ENCODE results near the gene RNF26.

Gene RNF26

DNA sequence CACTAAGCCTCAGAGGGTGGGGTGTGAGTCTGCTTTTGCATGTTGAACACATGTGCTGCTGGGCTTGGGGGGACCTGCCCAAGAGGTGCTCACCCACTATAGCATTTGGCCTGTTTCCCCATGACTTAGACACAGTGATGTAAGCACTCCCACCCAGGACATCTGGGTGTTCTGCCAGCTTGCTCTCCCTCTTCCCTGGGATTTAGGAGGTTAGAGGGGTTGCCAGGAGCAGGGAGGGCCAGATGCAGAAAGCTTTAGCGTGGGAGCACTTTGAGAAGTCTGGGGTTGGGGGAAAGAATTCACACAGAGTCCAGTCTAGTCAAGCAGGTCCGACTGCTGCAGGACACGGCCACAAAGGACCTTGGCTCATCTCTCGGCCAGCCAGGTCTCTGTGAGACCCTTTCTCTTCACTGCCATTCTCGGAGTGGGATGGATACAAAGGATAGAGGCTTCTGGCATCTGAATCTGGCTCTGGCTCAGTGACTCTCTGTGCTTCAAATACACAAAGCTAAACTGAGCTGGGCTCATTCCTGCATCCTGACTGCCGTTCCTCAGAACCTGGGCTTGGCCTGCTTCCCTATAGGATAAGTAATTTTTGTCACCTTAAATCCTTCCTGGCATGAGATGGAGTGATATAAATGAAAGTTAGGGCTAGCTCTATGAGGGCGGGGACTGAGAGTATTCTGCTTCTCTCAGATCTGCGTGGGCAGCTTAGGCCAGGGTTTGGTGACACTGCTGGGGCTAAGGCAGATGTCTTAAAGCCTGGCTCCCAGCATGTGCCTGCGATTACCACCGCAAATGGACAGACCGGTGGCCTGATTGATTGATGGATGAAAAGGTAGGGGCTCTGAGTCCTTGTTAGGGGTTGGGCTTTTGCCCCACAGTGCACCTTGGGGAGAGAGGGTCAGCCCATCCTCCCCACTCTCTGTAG, 32.6 kb downstream of the RNF26 start:
- TF ChIP-seq TAF1 (IDR thresholded peaks at IDR 0.05; ENCODE audit: low read depth, low read length), result no peak
- TF ChIP-seq POLR2AphosphoS5 (IDR thresholded peaks at IDR 0.05; ENCODE audit: low read depth, low read length), result no peak
- FAIRE-seq (no peak), DNase-seq (ENCODE audit: insufficient read length, low spot score) (no peak)

DNA sequence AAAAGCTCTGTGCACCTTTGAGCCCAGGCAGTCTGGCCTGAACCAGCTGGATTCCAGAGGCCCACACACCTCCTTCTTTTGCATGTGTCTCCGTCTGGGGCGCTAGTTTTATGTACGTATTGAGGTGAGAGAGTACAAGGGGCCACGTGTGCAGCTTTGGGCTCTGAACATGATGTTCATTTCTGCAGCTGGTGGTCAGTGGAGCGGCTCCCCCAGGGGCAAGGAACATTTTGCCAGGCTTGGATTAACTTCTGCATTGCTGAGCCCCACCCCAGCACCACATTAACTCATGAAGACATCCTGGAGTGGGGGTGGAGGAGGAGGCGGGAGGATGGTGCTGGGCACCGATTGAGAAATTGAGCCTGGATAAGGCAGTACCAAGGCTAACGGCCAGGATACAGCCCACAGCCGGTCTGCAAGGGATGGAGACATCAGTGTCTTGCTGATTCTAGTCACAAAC, 33.4 kb downstream of the RNF26 start:
- no peak for FAIRE-seq
- TF ChIP-seq TAF1 (IDR thresholded peaks at IDR 0.05; ENCODE audit: low read depth, low read length) (no peak), POLR2A (IDR thresholded peaks at IDR 0.05; ENCODE audit: low read depth, low read length) (no peak), POU2F2 (IDR thresholded peaks at IDR 0.05; ENCODE audit: low read depth, low read length) (no peak), PAX5 (IDR thresholded peaks at IDR 0.05; ENCODE audit: insufficient read depth, low read length, severe bottlenecking) (no peak), POLR2AphosphoS5 (IDR thresholded peaks at IDR 0.05; ENCODE audit: low read depth, low read length) (no peak), SPI1 (IDR thresholded peaks at IDR 0.05; ENCODE audit: low read depth, low read length) (no peak)
- DNase-seq (ENCODE audit: insufficient read length, low spot score), result no peak

DNA sequence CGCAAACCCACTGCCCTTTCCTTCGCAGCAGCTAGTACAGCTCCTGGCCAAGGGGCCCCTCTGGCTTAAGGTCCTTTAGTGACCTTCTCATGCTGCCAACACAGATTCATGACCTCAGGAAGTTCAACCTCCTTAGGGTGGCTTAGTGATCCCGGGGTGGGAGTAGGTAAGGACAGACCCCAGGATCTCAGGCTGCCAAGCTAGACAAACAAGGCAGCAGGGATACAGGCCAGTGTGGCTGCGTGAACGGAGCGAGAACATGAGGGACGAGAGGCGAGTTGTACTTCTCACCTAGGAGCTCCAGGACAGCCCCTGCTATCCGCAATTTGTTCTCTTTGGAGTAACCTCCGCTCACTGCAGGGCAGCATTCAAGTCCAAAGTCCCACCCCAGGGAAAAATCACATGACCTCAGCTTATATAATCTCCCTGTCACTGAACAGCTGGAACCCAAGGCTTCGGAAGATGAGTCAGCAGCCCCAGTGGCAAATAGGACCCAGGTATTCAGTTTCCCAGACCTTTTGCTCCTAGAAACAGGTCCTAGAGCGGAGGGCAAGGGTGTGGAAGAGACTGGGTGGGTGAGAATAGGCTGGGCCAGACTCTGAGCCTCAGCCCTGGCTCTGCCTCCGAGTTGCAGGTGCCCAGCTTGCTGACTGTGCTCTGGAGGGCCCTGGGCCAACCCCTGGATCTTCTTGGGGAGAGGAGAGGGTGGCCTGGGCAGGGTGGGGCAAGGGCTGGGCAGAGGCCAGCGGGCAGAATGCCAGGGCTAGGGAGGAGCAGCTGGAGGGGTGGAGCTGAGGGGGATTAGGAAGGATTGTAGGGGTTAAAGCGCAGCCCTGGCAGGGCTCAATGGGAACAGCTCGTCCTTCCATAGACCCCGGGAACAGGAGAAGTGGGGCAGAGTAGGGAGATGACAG, 34.1 kb downstream of the RNF26 start:
- TF ChIP-seq SPI1 (IDR thresholded peaks at IDR 0.05; ENCODE audit: low read depth, low read length), result no peak
- no peak for TF ChIP-seq POLR2AphosphoS5 (IDR thresholded peaks at IDR 0.05; ENCODE audit: low read depth, low read length)
- no peak for TF ChIP-seq POLR2A (IDR thresholded peaks at IDR 0.05; ENCODE audit: low read depth, low read length)
- TF ChIP-seq TAF1 (IDR thresholded peaks at IDR 0.05; ENCODE audit: low read depth, low read length), result no peak
- no peak for TF ChIP-seq PAX5 (IDR thresholded peaks at IDR 0.05; ENCODE audit: insufficient read depth, low read length, severe bottlenecking)
- TF ChIP-seq POU2F2 (IDR thresholded peaks at IDR 0.05; ENCODE audit: low read depth, low read length), result no peak
- FAIRE-seq (no peak), DNase-seq (ENCODE audit: insufficient read length, low spot score) (no peak)

DNA sequence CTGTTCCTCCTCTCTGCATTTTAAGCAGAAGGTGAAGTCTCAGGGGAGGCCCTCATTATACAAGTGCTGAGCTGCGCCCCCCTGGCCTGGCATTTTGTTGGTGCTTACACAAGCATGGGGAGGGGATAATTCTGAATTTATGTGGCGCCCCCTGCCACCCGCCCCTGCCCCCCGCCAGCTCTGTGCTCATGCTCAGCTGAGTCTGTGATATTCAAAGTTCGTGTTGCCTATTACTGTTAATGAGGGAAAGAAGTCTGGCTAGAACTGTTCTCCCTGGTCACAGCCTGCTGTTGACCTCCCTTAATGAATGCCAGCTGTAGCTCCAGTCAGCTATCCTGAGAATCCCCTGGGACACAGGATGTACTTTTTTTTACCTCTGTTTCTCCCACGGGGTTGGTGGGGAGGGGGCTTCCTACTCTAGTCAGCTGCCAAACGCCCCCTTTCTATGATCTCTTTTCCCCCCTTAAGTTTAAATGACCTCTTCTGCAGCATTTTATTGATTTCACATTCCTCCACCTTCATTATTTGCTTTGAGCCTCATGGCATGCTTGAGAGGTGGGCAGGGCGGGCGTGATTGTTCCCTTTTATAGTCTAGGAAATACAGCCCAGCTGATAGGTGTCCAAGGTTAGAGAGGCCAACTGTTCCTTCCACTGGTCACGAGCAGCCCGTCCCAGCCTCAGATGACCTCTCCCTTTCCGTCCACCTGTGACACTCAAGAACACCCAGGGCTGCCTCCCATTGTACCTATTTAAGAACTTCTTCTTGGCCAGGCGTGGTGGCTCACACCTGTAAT, 35.0 kb downstream of the RNF26 start:
- DNase-seq (ENCODE audit: insufficient read length, low spot score), result no peak
- no peak for TF ChIP-seq POU2F2 (IDR thresholded peaks at IDR 0.05; ENCODE audit: low read depth, low read length)
- TF ChIP-seq SPI1 (IDR thresholded peaks at IDR 0.05; ENCODE audit: low read depth, low read length), result no peak
- no peak for TF ChIP-seq POLR2A (IDR thresholded peaks at IDR 0.05; ENCODE audit: low read depth, low read length)
- FAIRE-seq, result no peak

DNA sequence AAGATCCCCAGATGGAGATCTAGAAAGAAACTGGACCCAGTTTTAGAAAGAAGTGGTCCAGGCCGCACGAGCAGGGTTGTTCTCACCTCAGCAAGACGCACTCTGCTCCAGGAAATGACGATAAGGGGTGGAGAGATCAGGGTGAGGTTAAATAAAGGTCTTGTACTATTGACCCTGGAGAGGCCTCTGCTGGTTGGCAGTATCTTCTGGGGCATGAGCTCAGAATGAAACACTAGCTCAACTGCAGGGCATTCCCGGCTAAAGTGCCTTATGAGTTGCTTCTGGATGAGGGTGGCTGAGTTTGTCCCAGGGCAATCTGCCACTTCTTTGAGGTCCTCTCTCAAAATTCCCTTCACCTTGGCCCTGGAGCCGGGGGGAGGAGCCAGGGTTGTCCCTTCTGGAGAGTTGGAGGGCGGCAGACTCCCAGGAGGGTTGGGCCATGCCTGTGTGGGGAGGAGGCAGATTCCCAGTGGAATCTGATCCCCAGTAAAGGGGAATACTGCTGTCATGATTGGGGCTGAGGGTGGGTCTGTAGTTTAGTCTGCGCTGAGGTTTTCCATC, 36.2 kb downstream of the RNF26 start:
- TF ChIP-seq POLR2AphosphoS5 (IDR thresholded peaks at IDR 0.05; ENCODE audit: low read depth, low read length), result no peak
- TF ChIP-seq POLR2A (IDR thresholded peaks at IDR 0.05; ENCODE audit: low read depth, low read length), result no peak
- no peak for TF ChIP-seq PAX5 (IDR thresholded peaks at IDR 0.05; ENCODE audit: insufficient read depth, low read length, severe bottlenecking)
- TF ChIP-seq SPI1 (IDR thresholded peaks at IDR 0.05; ENCODE audit: low read depth, low read length), result no peak
- no peak for TF ChIP-seq TAF1 (IDR thresholded peaks at IDR 0.05; ENCODE audit: low read depth, low read length)
- TF ChIP-seq POU2F2 (IDR thresholded peaks at IDR 0.05; ENCODE audit: low read depth, low read length), result no peak
- DNase-seq (ENCODE audit: insufficient read length, low spot score) (no peak), FAIRE-seq (no peak)

DNA sequence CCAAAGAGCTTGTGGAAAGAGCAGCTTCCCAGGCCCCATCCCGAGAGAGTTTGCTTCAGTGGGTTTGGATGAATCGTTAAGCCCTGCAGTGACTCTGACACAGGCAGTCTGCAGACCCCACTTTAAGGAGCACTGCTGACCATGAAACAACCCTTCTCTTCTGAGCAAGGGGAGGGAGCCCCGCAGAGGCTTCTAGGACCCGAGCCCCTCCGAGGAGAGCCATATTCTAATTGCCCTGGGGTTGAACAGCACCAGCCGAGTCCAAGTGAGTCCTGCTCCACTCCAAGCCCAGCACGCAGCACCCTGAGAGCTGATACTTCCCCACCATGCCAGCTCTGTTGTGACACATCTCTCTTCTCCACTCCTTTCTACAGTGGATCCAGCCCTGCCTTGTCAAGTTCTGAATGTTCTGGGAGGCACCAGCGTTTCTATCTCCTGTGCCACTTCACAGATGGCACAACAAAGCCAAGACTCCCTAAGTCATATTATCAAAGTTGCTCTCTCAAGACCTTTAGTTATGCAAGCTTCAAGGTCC, 36.8 kb downstream of the RNF26 start:
- FAIRE-seq (no peak), DNase-seq (ENCODE audit: insufficient read length, low spot score) (no peak)
- TF ChIP-seq POLR2AphosphoS5 (IDR thresholded peaks at IDR 0.05; ENCODE audit: low read depth, low read length) (no peak), SPI1 (IDR thresholded peaks at IDR 0.05; ENCODE audit: low read depth, low read length) (no peak)

DNA sequence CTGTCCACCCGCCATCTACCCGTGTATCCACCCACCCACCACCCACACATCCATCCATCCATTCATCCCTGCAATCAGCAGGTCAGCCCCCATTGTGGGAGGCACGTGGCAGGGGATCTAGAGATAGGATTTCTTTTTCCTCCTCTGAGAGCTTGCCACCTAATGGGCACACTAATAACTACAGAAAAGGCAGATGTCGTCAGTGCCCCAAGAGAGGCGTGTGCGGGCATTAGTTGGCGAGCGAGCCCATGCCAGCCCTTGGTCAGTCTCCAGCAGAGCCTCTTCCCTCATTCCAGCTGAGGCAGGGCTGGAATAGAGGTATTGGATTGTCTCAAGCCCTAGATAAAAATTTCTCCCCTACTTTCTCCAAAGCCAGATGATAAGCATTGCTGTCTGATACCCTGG, 37.5 kb downstream of the RNF26 start:
- TF ChIP-seq POLR2A (IDR thresholded peaks at IDR 0.05; ENCODE audit: low read depth, low read length) (no peak), POU2F2 (IDR thresholded peaks at IDR 0.05; ENCODE audit: low read depth, low read length) (no peak), SPI1 (IDR thresholded peaks at IDR 0.05; ENCODE audit: low read depth, low read length) (no peak), TAF1 (IDR thresholded peaks at IDR 0.05; ENCODE audit: low read depth, low read length) (no peak), PAX5 (IDR thresholded peaks at IDR 0.05; ENCODE audit: insufficient read depth, low read length, severe bottlenecking) (no peak), POLR2AphosphoS5 (IDR thresholded peaks at IDR 0.05; ENCODE audit: low read depth, low read length) (no peak)
- DNase-seq (ENCODE audit: insufficient read length, low spot score) (no peak), FAIRE-seq (no peak)

DNA sequence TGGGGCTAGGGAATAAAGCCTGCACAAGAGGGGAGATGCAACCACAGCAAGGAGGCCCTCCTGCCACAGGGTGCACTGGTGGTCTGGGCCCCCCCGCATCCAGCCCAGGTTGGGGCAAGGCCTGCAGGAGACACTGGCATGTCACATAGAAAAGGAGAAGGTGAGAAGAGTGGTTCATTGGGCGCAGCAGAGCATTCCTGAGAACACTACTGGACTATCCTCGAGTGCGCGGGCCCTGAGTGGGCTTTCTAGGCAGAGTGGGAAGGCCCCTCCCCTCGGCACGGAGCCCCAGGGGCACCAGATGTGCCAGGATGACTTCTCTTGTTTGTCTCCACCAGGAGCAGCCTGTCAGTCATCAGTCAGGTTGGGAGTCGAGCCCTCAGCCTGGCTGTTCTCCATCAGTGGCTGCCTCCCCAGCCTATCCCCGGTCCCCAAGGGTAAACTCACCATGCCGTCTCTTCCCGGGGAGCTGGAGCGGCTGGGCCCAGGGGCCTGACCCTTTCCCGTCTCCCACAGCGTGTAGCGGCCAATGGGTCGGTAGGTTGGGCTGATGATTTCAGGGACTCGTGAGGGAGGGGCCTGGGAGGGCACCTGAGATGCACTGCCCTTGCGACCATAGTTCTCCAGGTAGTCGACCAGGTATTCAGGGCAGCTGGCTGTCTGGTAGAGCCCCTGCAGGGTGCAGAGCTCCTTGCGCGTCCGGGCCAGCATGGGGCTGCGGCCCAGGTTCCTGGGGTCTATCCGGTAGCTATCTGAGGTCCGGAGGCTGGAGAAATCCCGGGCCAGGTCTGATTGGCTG, 38.1 kb downstream of the RNF26 start:
- FAIRE-seq, result no peak
- TF ChIP-seq SPI1 (IDR thresholded peaks at IDR 0.05; ENCODE audit: low read depth, low read length) (no peak), POU2F2 (IDR thresholded peaks at IDR 0.05; ENCODE audit: low read depth, low read length) (no peak), TAF1 (IDR thresholded peaks at IDR 0.05; ENCODE audit: low read depth, low read length) (no peak), PAX5 (IDR thresholded peaks at IDR 0.05; ENCODE audit: insufficient read depth, low read length, severe bottlenecking) (no peak), POLR2AphosphoS5 (IDR thresholded peaks at IDR 0.05; ENCODE audit: low read depth, low read length) (no peak), POLR2A (IDR thresholded peaks at IDR 0.05; ENCODE audit: low read depth, low read length) (no peak)
- no peak for DNase-seq (ENCODE audit: insufficient read length, low spot score)
